Measurements from ENCODE around the gene ALDH6A1.

ALDH6A1 gene

GRCh38 chr14:74089251-74090020 is 5.2 kb upstream of the ALDH6A1 start:
- no peak overlapping the region for H3K4me3 ChIP-seq (ENCODE audit: insufficient read length, low read depth)
- DNase-seq (ENCODE audit: low read depth, low spot score): no peak
- no peaks in the 10 kb centered on the region for H3K4me1 ChIP-seq (ENCODE audit: insufficient read depth, insufficient read length)
- no peak overlapping the region for H3K9ac ChIP-seq (ENCODE audit: insufficient read length, low read depth)
- peaks cover 4% of the 10 kb centered on the region for H3K36me3 ChIP-seq (ENCODE audit: insufficient read depth, insufficient read length, low read length)
- TF ChIP-seq SUZ12 (IDR thresholded peaks at IDR 0.05; ENCODE audit: extremely low read depth, insufficient read depth, insufficient read length) (no peak), YY1 (IDR thresholded peaks at IDR 0.05; ENCODE audit: insufficient read depth, insufficient read length) (no peak), ZNF274 (IDR thresholded peaks at IDR 0.05; ENCODE audit: low read depth, low read length) (no peak)
- H3K9me3 ChIP-seq (ENCODE audit: insufficient read depth, low read length): no peaks in the 10 kb centered on the region
- H3K27me3 ChIP-seq (ENCODE audit: insufficient read depth, insufficient read length): no peaks in the 10 kb centered on the region

- Histone ChIP-seq H3K9me3 (ENCODE audit: insufficient read depth, low read length) (no peaks in the 10 kb centered on the region), H3K27me3 (ENCODE audit: insufficient read depth, insufficient read length) (no peaks in the 10 kb centered on the region), H3K4me1 (ENCODE audit: insufficient read depth, insufficient read length) (no peaks in the 10 kb centered on the region), H3K36me3 (ENCODE audit: insufficient read depth, insufficient read length, low read length) (no peaks in the 10 kb centered on the region), H3K4me3 (ENCODE audit: insufficient read length, low read depth) (peak overlapping the region; percentile 75), H3K9ac (ENCODE audit: insufficient read length, low read depth) (peak overlapping the region; percentile 87)
- no peak for DNase-seq (ENCODE audit: low read depth, low spot score)
- TF ChIP-seq YY1 (IDR thresholded peaks at IDR 0.05; ENCODE audit: insufficient read depth, insufficient read length) (no peak), SUZ12 (IDR thresholded peaks at IDR 0.05; ENCODE audit: extremely low read depth, insufficient read depth, insufficient read length) (no peak), ZNF274 (IDR thresholded peaks at IDR 0.05; ENCODE audit: low read depth, low read length) (no peak)
Observed at GRCh38 chr14:74085828-74086227, 1.6 kb upstream of the ALDH6A1 start.

GRCh38 chr14:74085047-74085637 is 889 bp upstream of the ALDH6A1 start:
- H3K36me3 ChIP-seq (ENCODE audit: insufficient read depth, insufficient read length, low read length): no peaks in the 10 kb centered on the region
- H3K4me3 ChIP-seq (ENCODE audit: insufficient read length, low read depth): peak overlapping the region; percentile 75
- TF ChIP-seq YY1 (IDR thresholded peaks at IDR 0.05; ENCODE audit: insufficient read depth, insufficient read length) (no peak), ZNF274 (IDR thresholded peaks at IDR 0.05; ENCODE audit: low read depth, low read length) (no peak), SUZ12 (IDR thresholded peaks at IDR 0.05; ENCODE audit: extremely low read depth, insufficient read depth, insufficient read length) (no peak)
- H3K9ac ChIP-seq (ENCODE audit: insufficient read length, low read depth): peak overlapping the region; percentile 87
- DNase-seq (ENCODE audit: low read depth, low spot score): no peak
- no peaks in the 10 kb centered on the region for H3K27me3 ChIP-seq (ENCODE audit: insufficient read depth, insufficient read length)
- H3K9me3 ChIP-seq (ENCODE audit: insufficient read depth, low read length): no peaks in the 10 kb centered on the region
- no peaks in the 10 kb centered on the region for H3K4me1 ChIP-seq (ENCODE audit: insufficient read depth, insufficient read length)

GRCh38 chr14:74083784-74084276 is 423 bp downstream of the ALDH6A1 start:
- DNase-seq (ENCODE audit: low read depth, low spot score): no peak
- H3K4me1 ChIP-seq (ENCODE audit: insufficient read depth, insufficient read length): no peaks in the 10 kb centered on the region

GRCh38 chr14:74083161-74083560 is 1.1 kb downstream of the ALDH6A1 start:
- DNase-seq (ENCODE audit: low read depth, low spot score): no peak
- TF ChIP-seq ZNF274 (IDR thresholded peaks at IDR 0.05; ENCODE audit: low read depth, low read length) (no peak), YY1 (IDR thresholded peaks at IDR 0.05; ENCODE audit: insufficient read depth, insufficient read length) (no peak), SUZ12 (IDR thresholded peaks at IDR 0.05; ENCODE audit: extremely low read depth, insufficient read depth, insufficient read length) (no peak)
- H3K4me1 ChIP-seq (ENCODE audit: insufficient read depth, insufficient read length): no peaks in the 10 kb centered on the region
- H3K36me3 ChIP-seq (ENCODE audit: insufficient read depth, insufficient read length, low read length): no peaks in the 10 kb centered on the region
- no peaks in the 10 kb centered on the region for H3K9me3 ChIP-seq (ENCODE audit: insufficient read depth, low read length)
- peak overlapping the region; percentile 82 for H3K4me3 ChIP-seq (ENCODE audit: insufficient read length, low read depth)
- H3K9ac ChIP-seq (ENCODE audit: insufficient read length, low read depth): peak overlapping the region; percentile 85
- no peaks in the 10 kb centered on the region for H3K27me3 ChIP-seq (ENCODE audit: insufficient read depth, insufficient read length)

More at GRCh38 chr14:74083784-74084276, 423 bp downstream of the ALDH6A1 start:
- Histone ChIP-seq H3K9ac (ENCODE audit: insufficient read length, low read depth) (peak overlapping the region; percentile 85), H3K4me3 (ENCODE audit: insufficient read length, low read depth) (peak overlapping the region; percentile 82), H3K36me3 (ENCODE audit: insufficient read depth, insufficient read length, low read length) (no peaks in the 10 kb centered on the region), H3K9me3 (ENCODE audit: insufficient read depth, low read length) (no peaks in the 10 kb centered on the region), H3K27me3 (ENCODE audit: insufficient read depth, insufficient read length) (no peaks in the 10 kb centered on the region)
- TF ChIP-seq ZNF274 (IDR thresholded peaks at IDR 0.05; ENCODE audit: low read depth, low read length): no peak
- no peak for TF ChIP-seq SUZ12 (IDR thresholded peaks at IDR 0.05; ENCODE audit: extremely low read depth, insufficient read depth, insufficient read length)
- TF ChIP-seq YY1 (IDR thresholded peaks at IDR 0.05; ENCODE audit: insufficient read depth, insufficient read length): no peak

- H3K9ac ChIP-seq (ENCODE audit: insufficient read length, low read depth): no peak overlapping the region
- no peaks in the 10 kb centered on the region for H3K27me3 ChIP-seq (ENCODE audit: insufficient read depth, insufficient read length)
- H3K4me1 ChIP-seq (ENCODE audit: insufficient read depth, insufficient read length): no peaks in the 10 kb centered on the region
- no peak for DNase-seq (ENCODE audit: low read depth, low spot score)
- H3K4me3 ChIP-seq (ENCODE audit: insufficient read length, low read depth): no peak overlapping the region
- H3K36me3 ChIP-seq (ENCODE audit: insufficient read depth, insufficient read length, low read length): no peaks in the 10 kb centered on the region
- TF ChIP-seq ZNF274 (IDR thresholded peaks at IDR 0.05; ENCODE audit: low read depth, low read length) (no peak), YY1 (IDR thresholded peaks at IDR 0.05; ENCODE audit: insufficient read depth, insufficient read length) (no peak), SUZ12 (IDR thresholded peaks at IDR 0.05; ENCODE audit: extremely low read depth, insufficient read depth, insufficient read length) (no peak)
- no peaks in the 10 kb centered on the region for H3K9me3 ChIP-seq (ENCODE audit: insufficient read depth, low read length)
Observed at GRCh38 chr14:74081491-74081890, 2.8 kb downstream of the ALDH6A1 start.

GRCh38 chr14:74080820-74081460 is 3.3 kb downstream of the ALDH6A1 start:
- H3K4me1 ChIP-seq (ENCODE audit: insufficient read depth, insufficient read length): no peaks in the 10 kb centered on the region
- no peaks in the 10 kb centered on the region for H3K36me3 ChIP-seq (ENCODE audit: insufficient read depth, insufficient read length, low read length)
- no peak overlapping the region for H3K4me3 ChIP-seq (ENCODE audit: insufficient read length, low read depth)
- H3K9me3 ChIP-seq (ENCODE audit: insufficient read depth, low read length): no peaks in the 10 kb centered on the region
- TF ChIP-seq ZNF274 (IDR thresholded peaks at IDR 0.05; ENCODE audit: low read depth, low read length) (no peak), SUZ12 (IDR thresholded peaks at IDR 0.05; ENCODE audit: extremely low read depth, insufficient read depth, insufficient read length) (no peak), YY1 (IDR thresholded peaks at IDR 0.05; ENCODE audit: insufficient read depth, insufficient read length) (no peak)
- no peak overlapping the region for H3K9ac ChIP-seq (ENCODE audit: insufficient read length, low read depth)
- no peak for DNase-seq (ENCODE audit: low read depth, low spot score)
- H3K27me3 ChIP-seq (ENCODE audit: insufficient read depth, insufficient read length): no peaks in the 10 kb centered on the region

Measured in NT2/D1 (cell line).